Activated T-cell treated with anti-CD3 and anti-CD28 coated beads, Interleukin-2, amount 50 U/mL, for 1 hour (primary cell): ENCODE results near the gene SLC25A21.
"Not testable (repeated sequence)": the region's sequence is repeated elsewhere in the genome, so short reads cannot be mapped to it uniquely, and the experiment has no call there.

Experiments
- DNase-seq: peaks from one replicate; pipeline ENCODE4 v3.0.0-alpha.2; 2020

The SLC25A21 gene

GRCh38 chr14:37083599-37083998 is 88.8 kb downstream of the SLC25A21 start:
- DNase-seq, result no peak

DNA sequence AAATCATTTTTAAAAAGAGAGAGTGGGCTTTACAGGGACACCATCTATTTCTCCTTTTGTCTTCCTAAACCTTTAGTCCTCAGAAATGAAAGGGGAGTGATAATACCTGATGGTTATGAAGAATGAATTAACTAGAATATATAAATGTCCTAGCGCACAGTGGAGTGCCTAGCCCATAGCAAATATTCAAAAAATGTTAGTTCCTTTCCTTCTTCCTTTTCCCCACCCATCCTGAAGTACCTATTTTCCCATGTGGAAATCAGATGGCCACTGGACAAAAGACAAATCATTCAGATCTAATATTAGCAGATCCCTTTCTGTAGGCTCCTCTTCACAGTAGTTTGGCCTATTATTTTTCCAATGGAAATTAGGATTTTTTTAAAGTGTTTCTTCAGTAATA is 90.0 kb downstream of the SLC25A21 start:
- DNase-seq, result no peak

DNA sequence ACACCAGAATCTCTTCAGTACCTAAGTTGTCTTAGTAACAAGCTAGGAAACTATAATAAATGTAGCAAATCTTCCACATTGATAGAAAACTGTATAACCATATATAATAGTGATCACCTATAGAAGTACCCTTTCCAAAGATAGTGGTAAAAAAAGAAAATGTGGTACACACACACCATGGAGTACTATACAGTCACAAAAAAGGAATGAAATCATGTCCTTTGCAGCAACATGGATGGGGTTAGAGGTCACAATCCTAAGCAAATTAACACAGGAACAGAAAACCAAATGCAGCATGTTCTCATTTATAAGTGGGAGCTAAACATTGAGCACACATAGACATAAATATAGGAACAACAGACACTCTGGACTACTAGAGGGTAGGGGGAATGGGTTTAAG is 90.5 kb downstream of the SLC25A21 start:
- DNase-seq, result no peak

GRCh38 chr14:37081218-37081617 is 91.2 kb downstream of the SLC25A21 start:
- no peak for DNase-seq

GRCh38 chr14:37078131-37078530 is 94.3 kb downstream of the SLC25A21 start:
- no peak for DNase-seq

DNA sequence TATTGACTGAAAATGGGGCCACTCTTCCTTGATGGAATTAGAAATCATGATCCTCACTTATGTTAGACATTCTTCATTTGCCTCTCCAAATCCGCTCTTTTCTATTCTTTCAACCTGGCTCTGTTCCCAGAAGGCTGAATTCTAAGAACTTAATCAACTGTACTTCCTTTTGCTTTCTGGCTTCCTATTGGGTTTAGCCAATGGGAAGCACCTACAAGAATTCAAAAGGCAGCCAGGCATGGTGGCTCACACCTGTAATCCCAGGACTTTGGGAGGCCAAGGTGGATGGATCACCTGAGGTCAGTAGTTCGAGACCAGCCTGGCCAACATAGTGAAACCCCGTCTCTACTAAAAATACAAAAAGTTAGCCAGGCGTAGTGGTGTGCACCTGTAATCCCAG is 98.1 kb downstream of the SLC25A21 start:
- not testable (repeated sequence) for DNase-seq

DNA sequence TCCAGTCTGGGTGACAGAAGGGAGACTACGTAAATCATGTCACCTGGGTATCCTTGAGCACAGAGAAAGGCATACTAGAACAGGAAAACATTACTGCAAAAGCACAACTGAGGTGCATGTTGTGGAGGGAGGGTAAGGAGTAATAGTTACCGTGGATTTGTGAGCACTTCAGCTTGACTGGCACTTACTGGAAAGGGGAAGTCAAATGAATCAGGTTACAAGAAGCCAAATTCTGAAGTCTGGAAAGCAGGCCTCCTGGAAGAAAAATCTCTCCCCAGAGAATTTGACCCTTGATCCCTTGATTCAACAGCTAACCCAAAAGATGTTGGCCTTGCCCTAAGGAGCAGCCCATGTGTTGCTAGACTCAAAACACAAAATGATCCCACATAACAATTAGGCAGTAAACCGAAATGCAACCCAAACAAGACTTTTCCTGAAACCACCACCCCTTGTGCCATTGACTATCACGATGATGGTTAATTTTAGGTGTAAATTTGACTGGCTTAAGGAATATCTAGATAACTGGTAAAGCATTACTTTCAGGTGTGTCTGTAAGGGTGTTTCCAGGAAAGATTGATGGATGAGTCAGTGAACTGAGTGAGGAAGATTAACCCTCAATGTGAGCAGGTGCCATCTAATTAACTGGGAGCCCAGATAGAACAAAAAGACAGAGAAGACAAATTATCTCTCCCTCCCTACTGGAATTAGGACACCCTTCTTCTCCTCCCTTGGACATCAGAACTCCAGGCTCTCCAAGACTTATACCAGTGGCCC is 108.8 kb downstream of the SLC25A21 start:
- DNase-seq, result no peak

DNA sequence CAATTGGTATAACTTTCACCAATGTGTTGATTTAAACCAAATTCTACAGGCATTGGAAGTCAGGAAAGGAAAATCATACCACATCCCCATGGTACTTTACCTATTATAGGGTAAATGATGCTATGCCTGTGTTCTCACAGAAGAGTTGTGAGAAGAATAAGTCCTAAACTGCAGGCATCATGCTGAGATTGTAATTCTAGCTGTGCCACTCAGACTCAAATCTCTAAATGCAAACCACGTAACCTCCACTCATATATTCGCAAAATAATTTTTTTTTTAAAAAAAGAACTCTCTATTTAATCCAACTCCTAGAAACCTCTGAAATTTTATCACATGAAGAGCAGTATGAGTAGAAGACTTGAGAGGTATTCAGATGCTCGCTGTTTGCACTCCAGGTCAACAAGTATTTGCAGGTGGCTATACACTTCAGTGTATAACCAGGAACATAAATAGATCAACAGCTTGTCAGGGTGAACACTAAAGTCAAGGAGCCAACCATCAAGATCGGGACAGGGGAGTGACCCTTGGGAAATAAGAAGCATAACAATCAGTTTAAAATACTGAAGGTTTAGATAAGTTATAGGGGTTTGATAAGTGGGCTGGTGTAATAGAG is 110.1 kb downstream of the SLC25A21 start:
- no peak for DNase-seq

DNA sequence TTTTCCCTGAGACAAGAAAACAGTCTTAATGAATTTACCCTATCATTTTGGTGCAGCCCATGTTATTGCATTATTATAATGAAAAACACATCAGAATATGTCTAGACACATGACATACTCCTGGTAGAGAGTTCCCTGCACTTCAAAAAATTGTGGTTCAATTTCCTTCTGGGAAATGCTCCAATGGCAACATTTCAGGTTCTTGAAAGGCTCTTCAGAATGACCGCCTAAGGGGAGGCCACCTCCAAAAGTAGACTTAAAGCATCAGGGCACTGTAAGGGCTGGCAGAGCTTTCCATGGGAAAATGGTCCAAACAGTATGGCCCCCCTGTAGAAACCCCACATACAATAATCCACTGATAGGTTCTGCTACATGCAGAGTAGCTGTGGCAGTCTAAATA is 110.7 kb downstream of the SLC25A21 start:
- no peak for DNase-seq

DNA sequence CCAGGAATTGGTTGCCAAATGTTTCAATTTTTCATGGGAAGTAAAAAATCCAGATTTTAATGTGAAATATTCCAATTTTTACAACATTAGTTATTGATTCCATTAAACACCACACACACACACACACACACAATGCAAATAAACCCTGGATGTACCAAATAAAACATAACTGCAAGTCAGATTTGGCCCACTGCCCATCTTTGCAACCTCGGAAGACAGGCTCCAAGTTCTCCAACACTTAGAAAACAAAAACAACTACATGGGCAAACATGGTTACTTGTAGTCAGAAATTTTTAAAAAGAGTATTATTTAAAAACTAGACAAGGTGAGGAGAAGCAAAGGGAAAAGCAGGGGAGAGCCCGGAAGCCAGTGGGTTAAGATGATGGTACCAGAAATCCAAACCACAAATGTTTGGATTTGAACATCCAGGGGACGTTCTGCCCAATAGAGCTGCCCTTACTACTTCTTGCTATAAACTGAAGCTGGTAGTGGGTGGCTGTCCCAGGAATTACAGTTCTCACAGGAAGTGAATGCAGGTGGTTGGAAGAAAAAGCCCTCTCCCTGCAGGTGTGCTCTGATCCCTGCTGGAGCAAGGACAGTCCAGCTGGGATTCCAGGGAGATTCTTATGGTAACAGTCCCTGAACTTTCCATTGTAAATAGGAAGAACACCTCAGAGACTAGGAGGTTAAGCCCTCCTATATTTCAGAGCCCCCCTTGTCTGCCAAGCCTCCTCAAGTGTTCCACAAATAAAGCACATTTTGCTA is 111.7 kb downstream of the SLC25A21 start:
- no peak for DNase-seq

GRCh38 chr14:37057776-37058175 is 114.6 kb downstream of the SLC25A21 start:
- DNase-seq, result no peak

- DNase-seq, result no peak
Measured at GRCh38 chr14:37056473-37056872, 115.9 kb downstream of the SLC25A21 start.

GRCh38 chr14:37054869-37055268 is 117.5 kb downstream of the SLC25A21 start:
- DNase-seq, result no peak

GRCh38 chr14:37054144-37054543 is 118.3 kb downstream of the SLC25A21 start:
- no peak for DNase-seq

DNA sequence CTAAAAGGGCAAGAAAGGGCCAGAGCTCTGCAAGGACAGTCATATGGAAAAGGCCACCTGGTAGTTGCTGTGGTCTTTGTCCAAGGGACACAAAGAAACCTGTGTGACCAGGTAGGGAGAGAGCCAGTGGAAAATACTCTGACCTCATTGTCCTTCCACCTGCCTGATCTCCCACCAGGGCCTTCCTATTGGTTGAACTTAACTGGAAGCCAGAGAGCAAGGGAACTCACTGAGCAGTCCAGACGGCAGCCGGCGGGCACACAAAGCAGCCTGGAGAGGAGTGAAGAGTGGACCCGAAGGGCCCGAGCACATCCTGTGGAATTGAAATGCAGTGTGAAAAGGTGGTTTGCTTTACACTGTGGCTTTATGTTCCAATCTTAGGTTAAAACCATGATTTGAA is 120.7 kb downstream of the SLC25A21 start:
- DNase-seq, result no peak

- no peak for DNase-seq
Measured at GRCh38 chr14:37051153-37051552, 121.3 kb downstream of the SLC25A21 start.

DNA sequence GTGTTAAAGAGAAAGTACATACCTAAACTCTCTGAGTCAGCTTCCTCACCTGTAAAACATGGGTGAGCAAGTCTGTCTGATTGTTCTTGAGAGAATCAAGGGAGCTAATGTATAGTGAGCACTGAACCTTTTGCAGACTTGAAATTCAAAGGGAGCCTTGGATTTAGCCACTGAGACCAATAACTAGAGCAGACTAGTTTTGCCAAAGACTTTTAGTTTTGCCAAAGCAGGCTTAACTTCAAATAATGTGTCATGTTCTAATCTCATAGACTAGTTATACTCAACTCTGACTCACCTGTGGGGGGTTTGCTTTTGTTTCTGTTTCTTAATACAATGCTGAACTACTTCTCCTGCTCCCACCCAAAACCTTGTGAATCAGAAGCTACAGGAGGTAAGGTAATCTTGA is 123.7 kb downstream of the SLC25A21 start:
- DNase-seq, result no peak

- no peak for DNase-seq
Measured at GRCh38 chr14:37047996-37048395, 124.4 kb downstream of the SLC25A21 start.

DNA sequence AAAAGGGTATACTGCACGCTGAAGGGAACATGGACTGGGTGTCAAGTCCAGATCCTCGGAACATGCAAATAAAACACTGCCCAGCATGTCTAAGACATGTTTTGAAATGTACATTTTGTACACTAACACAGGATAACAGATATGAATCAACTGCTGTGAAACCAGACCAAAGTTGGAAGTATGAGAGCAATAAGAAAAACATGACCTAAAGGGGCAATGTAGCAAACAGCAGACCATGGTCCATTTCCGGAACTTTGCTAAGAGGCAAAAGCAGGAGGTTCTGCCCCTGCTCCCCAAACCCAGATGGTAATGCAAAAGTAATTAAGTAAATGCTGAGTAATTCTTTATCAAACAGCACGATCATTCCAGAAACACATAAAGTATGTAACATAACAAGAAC is 125.2 kb downstream of the SLC25A21 start:
- DNase-seq, result no peak

- no peak for DNase-seq
Measured at GRCh38 chr14:37046815-37047214, 125.6 kb downstream of the SLC25A21 start.

GRCh38 chr14:37045340-37046061 is 126.9 kb downstream of the SLC25A21 start:
- DNase-seq, result no peak

DNA sequence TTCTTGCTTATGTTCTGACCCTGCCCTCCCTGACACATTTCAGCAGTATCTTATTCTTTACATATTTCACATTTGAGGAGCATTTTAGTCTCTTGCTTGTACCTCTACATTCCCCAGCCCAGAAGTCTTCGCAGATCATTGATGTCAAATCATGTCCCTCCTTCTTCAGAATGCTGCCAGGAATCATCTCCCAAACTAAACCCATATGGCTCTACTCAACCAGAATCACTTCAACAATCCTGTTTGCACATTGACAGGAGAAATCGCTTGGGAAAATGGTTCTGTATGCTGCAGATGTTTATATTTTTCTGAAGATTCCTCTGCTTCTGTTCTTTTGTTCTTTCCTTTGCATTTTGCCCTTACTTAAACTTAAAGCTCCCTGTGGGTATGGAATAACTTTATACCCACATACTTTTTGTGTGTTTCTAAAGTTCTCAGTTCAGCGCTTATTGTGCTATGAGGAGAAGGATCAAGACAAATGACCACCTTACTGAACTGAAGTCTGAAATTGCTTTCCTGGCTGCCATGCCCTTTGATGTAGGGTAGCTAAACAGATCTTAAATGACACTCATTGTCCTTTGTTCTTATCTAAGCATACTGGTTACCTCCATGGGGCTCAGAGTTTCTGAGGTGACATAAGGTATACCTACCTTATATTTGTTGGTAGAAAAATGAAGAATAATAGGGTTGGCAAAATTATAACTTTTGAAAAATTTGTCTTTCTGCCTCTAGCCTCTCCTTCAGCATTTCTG is 134.6 kb downstream of the SLC25A21 start:
- no peak for DNase-seq
